Activated naive CD4-positive, alpha-beta T cell treated with anti-CD3 and anti-CD28 coated beads, Interleukin-2, amount 10 ng/mL, durations not matched to agents 7 days and 5 days (primary cell): ENCODE data around the gene COL4A1.

Source experiments
- CTCF ChIA-PET: fragments of 350-600 bp; sonication (Branson Sonifier 250); formaldehyde crosslinking; loops from one replicate; lab custom pipeline; 2021; ENCODE audit warnings: antibody characterized with exemption; lab: Charles Lee
- DNase-seq: peaks from one replicate; pipeline ENCODE4 v3.0.0-alpha.2; 2020
- H3K27ac Mint-ChIP-seq: one replicate; pipeline ENCODE4 v1.8.0; 2021; ENCODE audit warnings: mild to moderate bottlenecking, moderate library complexity, mixed read lengths
- H3K27me3 Mint-ChIP-seq: one replicate; pipeline ENCODE4 v1.8.0; 2021; ENCODE audit warnings: mild to moderate bottlenecking, mixed read lengths
- H3K36me3 Mint-ChIP-seq: one replicate; pipeline ENCODE4 v1.8.0; 2021; ENCODE audit warnings: mixed read lengths
- H3K4me1 Mint-ChIP-seq: one replicate; pipeline ENCODE4 v1.8.0; 2021; ENCODE audit warnings: mixed read lengths
- H3K4me3 Mint-ChIP-seq: one replicate; pipeline ENCODE4 v1.8.0; 2021; ENCODE audit warnings: mild to moderate bottlenecking, moderate library complexity, mixed read lengths
- H3K9me3 Mint-ChIP-seq: one replicate; pipeline ENCODE4 v1.8.0; 2021; ENCODE audit warnings: mixed read lengths

The COL4A1 gene

DNA sequence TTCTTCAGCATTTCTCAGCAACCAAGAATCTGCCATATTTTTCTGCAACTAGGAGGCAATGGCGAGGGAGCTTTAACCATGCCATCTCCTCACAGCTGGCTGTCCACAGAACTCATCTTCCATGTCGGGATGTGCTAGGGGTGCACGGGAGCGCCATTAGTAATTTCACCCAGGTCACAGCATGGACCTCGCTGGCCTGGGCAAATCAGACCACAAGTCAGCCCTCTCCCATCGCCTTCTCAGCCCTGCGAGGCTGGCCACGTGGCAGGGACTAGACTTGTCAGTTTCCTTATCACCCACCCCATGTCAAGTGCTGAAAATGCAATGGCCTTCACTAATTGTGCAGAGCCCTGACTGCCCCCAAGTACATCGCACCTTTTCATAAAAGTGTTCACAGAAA, 15.7 kb downstream of the COL4A1 start:
- no peak overlapping the region for H3K27ac Mint-ChIP-seq
- H3K4me1 Mint-ChIP-seq, result no peaks in the 10 kb centered on the region
- H3K36me3 Mint-ChIP-seq, result no peaks in the 10 kb centered on the region
- no peak overlapping the region for H3K4me3 Mint-ChIP-seq
- H3K27me3 Mint-ChIP-seq, result peaks cover 13% of the 10 kb centered on the region
- DNase-seq, result no peak
- CTCF ChIA-PET, result no interaction called here
- H3K9me3 Mint-ChIP-seq, result no peaks in the 10 kb centered on the region

DNA sequence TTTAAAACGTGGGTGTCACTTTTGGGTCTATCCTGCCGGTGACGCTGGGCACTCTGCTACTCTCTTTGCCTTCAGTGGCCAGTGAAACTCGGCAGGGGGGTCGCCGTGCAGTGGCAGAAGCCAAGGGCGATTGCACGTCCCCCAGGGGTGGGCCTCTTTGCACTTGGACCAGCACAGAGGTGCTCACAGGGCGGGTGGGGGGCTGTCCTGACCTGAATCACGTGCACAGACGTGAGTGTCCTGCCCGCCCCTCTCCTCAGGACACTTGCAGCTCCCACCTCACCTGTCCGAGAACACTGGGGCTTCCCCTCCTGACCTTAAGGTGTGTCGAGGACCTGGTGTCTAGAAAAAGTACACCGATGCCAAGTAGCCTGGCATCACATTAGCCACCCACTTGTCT, 16.1 kb downstream of the COL4A1 start:
- H3K4me1 Mint-ChIP-seq, result no peaks in the 10 kb centered on the region

DNA sequence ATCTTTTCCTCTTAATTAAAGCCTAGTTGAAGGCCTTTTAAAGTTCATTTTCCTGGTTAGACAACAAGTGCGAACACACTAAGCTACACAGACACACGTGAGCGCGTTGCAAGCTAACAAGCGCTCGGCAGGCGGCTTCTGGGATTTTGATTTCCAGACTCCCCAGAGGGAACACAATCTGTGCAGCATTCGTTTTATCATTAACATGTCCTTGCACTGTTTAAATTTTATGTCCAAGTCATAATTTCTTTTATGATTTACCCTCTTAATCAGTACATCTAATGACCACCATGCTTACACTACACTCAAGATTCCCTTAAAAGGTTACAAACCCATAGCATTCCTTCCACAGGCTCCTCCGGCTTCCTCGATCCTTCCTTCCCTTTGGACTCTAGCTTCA, 16.8 kb downstream of the COL4A1 start:
- CTCF ChIA-PET, result no interaction called here
- Mint-ChIP-seq H3K27me3 (peaks cover 13% of the 10 kb centered on the region), H3K4me1 (no peaks in the 10 kb centered on the region), H3K4me3 (no peak overlapping the region), H3K27ac (no peak overlapping the region), H3K36me3 (no peaks in the 10 kb centered on the region), H3K9me3 (no peaks in the 10 kb centered on the region)
- DNase-seq, result no peak

More for the DNA sequence above, 16.1 kb downstream of the COL4A1 start:
- Mint-ChIP-seq H3K27me3 (peaks cover 16% of the 10 kb centered on the region), H3K27ac (no peak overlapping the region), H3K9me3 (no peaks in the 10 kb centered on the region), H3K4me3 (no peak overlapping the region), H3K36me3 (no peaks in the 10 kb centered on the region)
- CTCF ChIA-PET, result no interaction called here
- DNase-seq, result no peak

DNA sequence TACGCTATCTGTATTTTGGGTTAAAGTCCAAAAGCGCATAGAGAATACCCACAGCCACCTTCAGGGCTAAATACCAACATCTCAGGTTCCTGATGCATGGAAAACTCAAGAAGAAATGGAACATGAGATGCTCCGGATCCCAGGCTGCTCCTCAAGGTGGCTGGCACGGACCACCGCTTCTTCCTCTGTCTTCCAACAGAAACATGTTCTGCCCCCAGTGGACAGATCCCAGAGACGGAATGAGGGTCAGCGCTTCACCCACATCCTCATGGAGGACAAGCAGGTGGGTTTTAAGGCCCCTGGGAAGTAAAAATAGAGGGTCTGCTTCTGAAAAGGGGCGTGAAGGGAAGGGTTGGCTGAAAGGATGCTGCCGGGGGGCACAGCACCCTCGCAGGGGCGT, 17.3 kb downstream of the COL4A1 start:
- Mint-ChIP-seq H3K4me3 (no peak overlapping the region), H3K27me3 (peaks cover 13% of the 10 kb centered on the region), H3K36me3 (no peaks in the 10 kb centered on the region), H3K27ac (no peak overlapping the region), H3K9me3 (no peaks in the 10 kb centered on the region), H3K4me1 (no peaks in the 10 kb centered on the region)
- CTCF ChIA-PET, result no interaction called here
- no peak for DNase-seq

DNA sequence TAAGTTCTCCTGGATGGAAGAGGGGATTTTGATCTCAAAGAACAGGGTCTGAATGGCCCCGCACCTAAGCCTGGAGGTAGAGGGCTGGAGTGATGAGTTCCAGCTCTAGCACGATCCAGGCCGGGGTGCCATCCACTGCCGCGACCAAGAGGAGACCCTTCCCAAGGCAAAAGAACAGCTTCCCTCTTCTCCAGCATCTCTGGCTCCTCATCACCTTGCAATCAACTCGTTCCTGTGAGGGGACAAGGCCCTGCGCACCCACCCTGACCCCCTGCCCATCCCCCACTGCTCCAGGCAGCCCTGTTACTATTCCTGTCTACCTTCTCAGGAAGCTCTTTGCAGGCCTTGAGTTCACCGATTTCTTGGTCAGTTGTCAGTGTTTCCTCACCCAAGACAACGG, 17.8 kb downstream of the COL4A1 start:
- CTCF ChIA-PET, result no interaction called here
- H3K4me3 Mint-ChIP-seq, result no peak overlapping the region

DNA sequence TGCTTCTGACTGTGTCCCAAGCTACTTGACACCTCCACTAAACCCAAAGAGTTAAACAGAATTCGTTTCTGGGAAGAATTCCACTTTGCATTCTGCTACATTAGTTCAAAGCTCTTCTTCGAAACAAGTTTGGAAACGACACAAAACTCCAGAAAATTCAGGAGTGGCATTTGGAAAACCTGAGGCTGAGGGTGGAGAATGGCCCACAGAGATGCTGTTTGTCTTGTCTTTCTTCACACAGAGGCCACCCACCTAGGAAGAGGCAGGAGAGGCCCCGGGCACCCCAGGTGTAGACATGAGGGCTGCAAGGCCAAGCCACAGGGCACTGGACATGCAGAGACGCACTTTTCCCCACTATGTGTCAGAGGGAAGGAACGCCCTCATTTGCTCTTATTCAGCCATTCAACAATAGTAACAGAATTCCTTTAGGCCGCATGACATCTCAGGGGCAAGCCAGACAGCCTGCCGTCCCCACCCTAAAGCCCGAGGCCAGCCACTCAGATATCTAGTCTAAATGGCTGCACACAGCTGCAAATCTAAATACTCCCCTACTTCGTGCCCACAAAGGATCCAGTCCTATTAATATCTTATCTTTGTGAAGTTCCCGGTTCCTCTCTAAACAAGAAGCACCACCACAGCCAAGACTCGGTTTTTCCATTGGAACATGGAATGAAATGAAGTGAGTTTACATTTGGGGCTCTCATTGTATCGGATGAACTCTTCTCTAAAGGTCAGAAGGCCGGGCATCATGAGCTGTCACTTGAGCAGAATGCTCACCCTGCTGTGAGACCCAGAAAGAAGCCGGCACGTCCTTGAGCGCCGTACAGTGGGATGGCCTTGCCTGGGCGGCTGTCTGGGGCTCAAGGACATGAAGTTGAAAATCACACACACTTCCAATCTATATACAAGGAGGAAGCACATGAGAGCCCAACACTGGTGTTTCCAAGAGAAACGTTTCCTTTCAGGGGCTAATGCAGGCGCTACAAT, 19.8 kb downstream of the COL4A1 start:
- CTCF ChIA-PET, result interaction anchor here (0.7 kb wide), 1 partner anchor 195 kb away, joined by 3 read pairs; no protein-coding TSS in a partner anchor
- Mint-ChIP-seq H3K9me3 (no peaks in the 10 kb centered on the region), H3K27ac (no peak overlapping the region), H3K4me1 (no peaks in the 10 kb centered on the region), H3K4me3 (no peak overlapping the region), H3K36me3 (no peaks in the 10 kb centered on the region), H3K27me3 (peaks cover 14% of the 10 kb centered on the region)
- no peak for DNase-seq

More for the DNA sequence above, 17.8 kb downstream of the COL4A1 start:
- no peak for DNase-seq
- Mint-ChIP-seq H3K27me3 (peaks cover 14% of the 10 kb centered on the region), H3K9me3 (no peaks in the 10 kb centered on the region), H3K27ac (no peak overlapping the region), H3K4me1 (no peaks in the 10 kb centered on the region), H3K36me3 (no peaks in the 10 kb centered on the region)

DNA sequence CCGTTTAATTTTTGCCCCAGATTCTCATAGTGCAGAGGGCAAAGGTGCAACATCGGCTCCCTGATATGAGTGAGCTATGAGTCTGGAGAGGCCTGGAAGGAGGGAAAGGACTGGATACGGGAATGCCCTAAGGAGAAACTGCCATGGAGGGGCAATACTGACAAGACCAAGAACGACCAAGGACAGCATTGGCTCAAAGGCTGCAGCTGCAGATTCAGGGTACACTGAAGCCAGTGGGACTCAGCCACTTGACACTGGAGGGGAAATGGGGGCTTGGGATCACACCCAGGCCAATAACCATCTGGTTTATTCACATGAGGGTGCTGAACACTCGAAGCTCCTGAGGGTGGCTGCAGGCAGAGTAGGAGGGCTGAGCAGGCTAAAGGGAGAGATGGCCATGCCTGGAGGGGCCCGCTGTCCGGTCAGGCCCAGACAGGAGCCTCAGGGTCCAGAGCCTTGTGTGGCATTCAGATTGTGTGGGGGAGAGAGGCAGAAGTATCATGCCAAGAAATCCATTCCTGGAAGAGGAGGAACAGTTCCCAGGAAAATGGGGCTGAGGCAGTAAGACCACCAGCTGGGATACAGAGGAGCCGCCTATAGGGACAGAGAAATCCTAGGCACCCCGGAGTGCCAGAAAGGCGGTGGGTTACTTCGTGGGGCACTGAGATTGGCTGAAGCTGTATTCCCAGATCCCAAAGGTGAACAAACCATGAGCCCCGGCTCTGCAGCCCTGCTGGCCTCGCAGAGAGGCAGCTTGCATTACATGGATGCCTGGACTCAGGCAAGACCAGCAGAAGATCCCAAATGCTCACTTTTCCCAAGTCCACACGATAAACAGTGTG, 20.7 kb downstream of the COL4A1 start:
- Mint-ChIP-seq H3K27me3 (peaks cover 18% of the 10 kb centered on the region), H3K36me3 (no peaks in the 10 kb centered on the region), H3K4me1 (no peaks in the 10 kb centered on the region), H3K4me3 (no peak overlapping the region), H3K9me3 (no peaks in the 10 kb centered on the region), H3K27ac (no peak overlapping the region)
- CTCF ChIA-PET, result interaction anchor here (0.7 kb wide), 1 partner anchor 195 kb away, joined by 3 read pairs; no protein-coding TSS in a partner anchor
- no peak for DNase-seq

DNA sequence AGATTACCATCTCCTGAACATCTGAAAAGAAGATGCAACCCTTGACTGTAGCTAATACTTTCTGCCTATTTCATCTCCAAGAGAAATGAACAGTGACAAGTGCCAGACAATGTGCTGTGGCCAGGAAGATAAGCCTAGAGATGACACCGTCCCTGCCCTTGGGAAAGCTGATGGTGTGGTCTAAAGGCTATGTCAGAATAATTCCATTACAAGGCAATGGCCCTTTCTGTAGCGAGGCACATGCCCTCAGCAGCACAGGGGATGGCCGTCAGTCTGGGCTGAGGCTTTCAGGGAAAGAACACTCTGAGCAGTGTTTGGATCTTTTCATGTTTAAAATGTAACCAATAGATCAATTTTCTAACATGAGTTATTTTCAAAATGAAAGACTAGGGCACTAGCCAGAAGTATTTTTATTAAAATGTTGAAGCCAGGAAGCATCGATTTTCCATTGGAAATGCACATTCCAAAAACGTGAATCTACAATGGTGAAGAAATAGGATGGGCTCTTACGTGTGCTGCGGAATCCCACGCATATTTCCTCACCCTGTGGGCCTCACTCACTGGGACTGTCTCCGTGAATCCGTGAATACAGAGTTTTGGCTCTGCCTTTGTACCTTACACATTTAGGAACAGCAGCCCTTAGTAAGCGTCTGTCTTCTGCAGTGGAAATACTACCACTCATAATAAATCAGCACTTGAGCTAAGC, 22.0 kb downstream of the COL4A1 start:
- Mint-ChIP-seq H3K4me3 (no peak overlapping the region), H3K36me3 (no peaks in the 10 kb centered on the region), H3K4me1 (no peaks in the 10 kb centered on the region), H3K9me3 (no peaks in the 10 kb centered on the region), H3K27ac (no peak overlapping the region), H3K27me3 (peaks cover 18% of the 10 kb centered on the region)
- CTCF ChIA-PET, result no interaction called here
- DNase-seq, result no peak

DNA sequence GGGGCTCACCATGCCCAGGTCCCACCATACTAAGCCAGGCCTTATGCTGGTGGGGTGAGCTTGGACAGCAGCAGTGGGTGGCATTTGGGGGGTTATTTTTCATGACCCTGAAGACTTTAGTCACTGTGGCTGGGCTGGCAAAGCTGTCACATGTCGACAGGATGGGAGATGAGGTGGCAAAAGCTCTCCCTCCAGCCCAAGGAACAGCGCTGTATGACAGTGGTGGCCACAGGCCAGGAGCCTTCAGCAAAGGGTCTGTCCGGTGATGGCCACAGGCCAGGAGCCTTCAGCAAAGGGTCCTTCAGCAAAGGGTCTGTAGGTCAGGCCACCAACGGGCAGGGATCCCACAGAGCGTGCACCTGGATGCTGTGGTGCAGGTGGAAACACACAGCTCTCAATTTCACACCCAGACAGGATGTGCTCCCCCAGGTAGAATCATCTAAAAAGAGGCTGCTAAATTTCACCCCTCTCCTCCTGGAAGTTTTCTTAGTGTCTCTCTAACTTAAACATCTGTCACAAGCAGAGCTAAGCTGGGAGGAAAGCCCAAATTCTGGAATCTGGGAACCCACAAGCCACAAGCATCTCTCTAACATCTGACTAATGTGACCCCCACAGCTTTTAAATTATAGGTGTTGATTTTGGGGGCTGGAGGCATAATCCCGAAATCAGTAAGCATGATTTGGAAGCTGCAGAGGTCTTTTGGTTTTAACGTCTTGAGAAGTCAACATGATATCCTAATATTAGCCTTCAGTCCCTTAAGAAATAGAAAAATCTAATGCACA, 23.0 kb downstream of the COL4A1 start:
- Mint-ChIP-seq H3K4me3 (no peak overlapping the region), H3K9me3 (no peaks in the 10 kb centered on the region), H3K36me3 (no peaks in the 10 kb centered on the region), H3K27me3 (peaks cover 18% of the 10 kb centered on the region), H3K27ac (no peak overlapping the region), H3K4me1 (no peaks in the 10 kb centered on the region)
- DNase-seq, result no peak
- CTCF ChIA-PET, result no interaction called here

DNA sequence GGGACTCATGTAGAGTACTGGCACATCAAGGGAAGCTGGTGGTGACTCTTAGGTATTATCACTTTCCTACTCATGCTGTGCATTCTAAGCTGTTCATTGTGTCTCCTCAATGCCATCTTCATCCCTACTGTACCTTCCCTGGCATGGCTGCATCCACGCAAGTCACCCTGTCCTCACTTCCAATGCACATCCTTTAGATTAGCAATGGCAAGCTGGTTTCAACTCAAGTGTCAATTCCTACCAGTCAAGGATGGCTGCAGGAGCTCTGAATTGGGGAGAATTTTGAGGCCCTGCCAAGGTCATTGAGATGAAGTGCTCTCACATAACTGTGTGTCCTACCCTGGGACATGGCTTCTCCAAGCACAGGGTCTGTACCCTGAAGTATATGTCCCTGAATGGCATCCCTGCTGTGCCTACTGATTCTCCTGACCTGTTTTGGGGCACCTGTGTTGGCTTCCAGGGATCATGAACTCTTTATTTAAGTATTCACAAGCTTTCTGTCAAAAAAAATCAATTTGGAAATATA, 24.6 kb downstream of the COL4A1 start:
- Mint-ChIP-seq H3K27me3 (peaks cover 18% of the 10 kb centered on the region), H3K9me3 (no peaks in the 10 kb centered on the region), H3K4me1 (no peaks in the 10 kb centered on the region), H3K4me3 (no peak overlapping the region), H3K36me3 (no peaks in the 10 kb centered on the region), H3K27ac (no peak overlapping the region)
- no peak for DNase-seq
- CTCF ChIA-PET, result no interaction called here

DNA sequence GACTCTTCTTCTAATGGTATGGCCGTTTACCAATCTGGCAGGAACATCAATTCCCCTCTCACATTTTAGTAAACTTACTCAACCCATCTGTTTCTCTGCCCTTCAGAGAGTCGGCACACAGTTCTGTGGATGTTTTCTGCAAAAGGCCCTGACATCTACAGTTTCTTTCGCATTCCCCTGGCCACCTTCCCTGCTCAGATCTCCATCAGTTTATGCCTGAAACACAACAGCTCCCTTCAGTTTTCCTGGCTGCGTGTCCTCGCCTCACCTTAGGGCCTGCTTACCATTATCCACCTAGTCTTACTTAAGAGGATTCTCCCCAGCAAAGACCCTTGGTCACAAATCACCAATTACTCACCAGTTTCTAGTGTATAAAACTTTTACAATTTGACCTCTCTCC, 25.2 kb downstream of the COL4A1 start:
- no peak overlapping the region for H3K27ac Mint-ChIP-seq
- H3K4me3 Mint-ChIP-seq, result no peak overlapping the region
- H3K9me3 Mint-ChIP-seq, result no peaks in the 10 kb centered on the region
- H3K36me3 Mint-ChIP-seq, result no peaks in the 10 kb centered on the region
- no peaks in the 10 kb centered on the region for H3K4me1 Mint-ChIP-seq
- H3K27me3 Mint-ChIP-seq, result peaks cover 18% of the 10 kb centered on the region
- CTCF ChIA-PET, result no interaction called here
- no peak for DNase-seq

DNA sequence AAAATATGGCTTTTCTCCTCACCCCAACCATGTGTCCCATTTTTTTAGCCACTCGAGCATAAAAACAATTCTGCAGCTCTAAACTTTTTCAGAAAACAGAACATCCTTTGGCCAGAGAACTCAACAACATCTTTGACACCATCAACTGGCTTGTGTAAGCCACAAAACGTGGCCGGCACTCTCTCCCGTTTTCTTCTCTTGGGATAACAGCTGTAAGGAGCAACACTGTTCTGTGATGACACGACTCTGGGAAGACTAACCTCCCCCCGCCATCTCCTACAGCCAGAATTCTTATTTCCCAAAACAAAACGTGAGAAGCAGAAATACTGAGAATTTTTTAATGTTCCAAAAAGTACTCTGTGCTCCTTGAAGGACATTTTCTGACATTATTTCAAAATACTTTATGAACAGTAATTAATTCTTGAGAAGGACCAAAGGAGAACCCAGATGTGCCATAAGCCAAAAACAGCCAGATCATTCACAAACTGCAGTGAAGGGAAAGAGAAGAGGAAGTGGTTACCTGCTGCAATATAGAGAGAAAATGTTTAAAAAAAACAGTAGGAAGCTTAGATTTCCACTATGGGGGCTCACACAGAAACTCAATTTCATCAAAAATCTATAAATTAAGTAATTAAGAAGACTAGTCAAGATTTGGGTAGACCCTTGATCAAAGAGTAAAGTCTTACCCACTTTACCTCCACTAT, 25.8 kb downstream of the COL4A1 start:
- peaks cover 15% of the 10 kb centered on the region for H3K27me3 Mint-ChIP-seq
- no peak for DNase-seq
- no peaks in the 10 kb centered on the region for H3K4me1 Mint-ChIP-seq
- CTCF ChIA-PET, result no interaction called here
- H3K27ac Mint-ChIP-seq, result no peak overlapping the region
- no peaks in the 10 kb centered on the region for H3K9me3 Mint-ChIP-seq
- H3K36me3 Mint-ChIP-seq, result no peaks in the 10 kb centered on the region
- H3K4me3 Mint-ChIP-seq, result no peak overlapping the region
